SK-N-MC (cell line): ENCODE measurements around the gene FAM20C.

Experiments used
- EZH2 ChIP-seq: fragments of 200-600 bp; sonication (generic); IDR thresholded peaks from one replicate; pipeline ENCODE4 v1.6.1; 2017; ENCODE audit warnings: antibody characterized with exemption
- POLR2AphosphoS5 ChIP-seq: IDR thresholded peaks from 2 replicates; pipeline ENCODE4 v1.6.1; 2012; ENCODE audit warnings: mild to moderate bottlenecking, low read depth, low read length, borderline replicate concordance

DNA sequence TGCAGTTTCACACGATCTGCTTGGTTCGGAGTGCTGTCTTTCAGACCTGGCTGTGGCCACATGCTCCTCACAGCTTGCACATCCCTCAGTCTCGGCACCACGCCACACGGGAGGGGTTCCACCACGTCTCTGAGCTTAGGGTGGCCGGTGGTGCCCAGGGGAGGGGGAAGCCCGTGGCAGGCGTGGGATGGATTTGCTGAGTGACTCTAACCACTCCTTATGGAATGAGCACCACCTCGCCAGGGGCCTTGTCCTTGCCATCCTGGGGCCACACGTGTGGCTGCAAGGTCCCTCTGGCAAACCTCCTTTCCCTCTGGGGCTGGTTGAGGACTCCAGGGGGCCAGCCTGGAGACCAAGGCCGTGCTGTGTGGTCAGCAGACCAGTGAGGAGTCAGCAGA lies 29.1 kb upstream of the FAM20C start:
- TF ChIP-seq EZH2 (no peak), POLR2AphosphoS5 (no peak)
